OCI-LY3 (cell line): ENCODE results near the gene ARHGEF35.

Experiments used
- EZH2phosphoT487 ChIP-seq: fragments of 200-600 bp; shearing (Covaris generic); IDR thresholded peaks from 2 replicates; pipeline ENCODE4 v1.6.1; 2018; ENCODE audit warnings: antibody characterized with exemption, mixed run types, low read depth
- TF ChIP-seq, protein P1 (sequence below): fragments of 200-600, 300-600 bp; sonication (generic); IDR thresholded peaks from 2 replicates; pipeline ENCODE4 v1.5.1; 2014; ENCODE audit warnings: antibody characterized with exemption, low read length, low read depth

DNA sequence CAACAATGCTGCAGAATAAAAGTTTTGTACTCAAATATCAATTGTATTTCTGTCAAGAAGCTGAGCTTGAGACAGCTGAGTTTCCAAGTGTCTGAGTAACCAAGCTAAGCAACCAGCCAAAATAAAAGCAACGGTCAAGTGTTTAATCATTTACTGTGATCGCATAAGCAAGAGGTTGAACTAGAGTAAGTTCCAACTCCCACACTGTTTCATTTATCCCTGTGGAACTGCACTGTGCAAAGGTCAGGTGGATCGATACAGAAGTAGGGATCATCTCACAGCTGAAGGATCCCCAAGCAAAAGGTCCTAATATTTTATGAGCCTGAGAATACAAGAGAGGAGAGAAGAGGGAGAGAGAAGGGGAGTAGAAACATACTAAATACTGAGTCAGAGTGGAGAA, 51.2 kb downstream of the ARHGEF35 start:
- TF ChIP-seq, protein P1, sequence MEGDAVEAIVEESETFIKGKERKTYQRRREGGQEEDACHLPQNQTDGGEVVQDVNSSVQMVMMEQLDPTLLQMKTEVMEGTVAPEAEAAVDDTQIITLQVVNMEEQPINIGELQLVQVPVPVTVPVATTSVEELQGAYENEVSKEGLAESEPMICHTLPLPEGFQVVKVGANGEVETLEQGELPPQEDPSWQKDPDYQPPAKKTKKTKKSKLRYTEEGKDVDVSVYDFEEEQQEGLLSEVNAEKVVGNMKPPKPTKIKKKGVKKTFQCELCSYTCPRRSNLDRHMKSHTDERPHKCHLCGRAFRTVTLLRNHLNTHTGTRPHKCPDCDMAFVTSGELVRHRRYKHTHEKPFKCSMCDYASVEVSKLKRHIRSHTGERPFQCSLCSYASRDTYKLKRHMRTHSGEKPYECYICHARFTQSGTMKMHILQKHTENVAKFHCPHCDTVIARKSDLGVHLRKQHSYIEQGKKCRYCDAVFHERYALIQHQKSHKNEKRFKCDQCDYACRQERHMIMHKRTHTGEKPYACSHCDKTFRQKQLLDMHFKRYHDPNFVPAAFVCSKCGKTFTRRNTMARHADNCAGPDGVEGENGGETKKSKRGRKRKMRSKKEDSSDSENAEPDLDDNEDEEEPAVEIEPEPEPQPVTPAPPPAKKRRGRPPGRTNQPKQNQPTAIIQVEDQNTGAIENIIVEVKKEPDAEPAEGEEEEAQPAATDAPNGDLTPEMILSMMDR, result no peak
- TF ChIP-seq EZH2phosphoT487, result no peak
